ENCODE measurements around the gene KRT40.

The KRT40 gene

DNA sequence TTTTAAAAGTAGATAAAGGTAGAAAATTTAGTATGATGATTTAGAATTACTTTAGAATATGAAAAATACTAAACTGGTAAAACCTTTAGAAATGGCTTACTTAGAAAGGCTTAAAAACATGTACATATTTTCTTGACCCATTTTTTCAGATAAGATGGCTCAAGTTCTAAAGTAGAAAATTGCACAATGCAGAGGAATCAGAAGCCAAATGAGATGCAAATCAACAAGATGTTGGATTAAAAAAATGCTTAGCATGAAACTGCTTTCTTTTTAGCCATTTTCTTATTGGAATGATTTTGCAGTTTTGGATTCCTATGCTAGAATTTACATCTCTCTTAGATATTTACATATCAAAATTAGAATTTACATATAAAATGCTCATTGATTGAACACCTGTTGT is 26.3 kb upstream of the KRT40 start:
- TF ChIP-seq CTCF (IDR thresholded peaks at IDR 0.05; ENCODE audit: control insufficient read depth, insufficient read depth, low read depth, low read length, missing control alignments): no peak
- no peak for DNase-seq (ENCODE audit: low read depth)
- no peak overlapping the region for H3K4me3 ChIP-seq (ENCODE audit: control insufficient read depth, low read depth, low read length)

GRCh38 chr17:41009936-41010335 is 25.8 kb upstream of the KRT40 start:
- no peak overlapping the region for H3K4me3 ChIP-seq (ENCODE audit: control insufficient read depth, low read depth, low read length)
- DNase-seq (ENCODE audit: low read depth): no peak
- TF ChIP-seq CTCF (IDR thresholded peaks at IDR 0.05; ENCODE audit: control insufficient read depth, insufficient read depth, low read depth, low read length, missing control alignments): no peak

DNA sequence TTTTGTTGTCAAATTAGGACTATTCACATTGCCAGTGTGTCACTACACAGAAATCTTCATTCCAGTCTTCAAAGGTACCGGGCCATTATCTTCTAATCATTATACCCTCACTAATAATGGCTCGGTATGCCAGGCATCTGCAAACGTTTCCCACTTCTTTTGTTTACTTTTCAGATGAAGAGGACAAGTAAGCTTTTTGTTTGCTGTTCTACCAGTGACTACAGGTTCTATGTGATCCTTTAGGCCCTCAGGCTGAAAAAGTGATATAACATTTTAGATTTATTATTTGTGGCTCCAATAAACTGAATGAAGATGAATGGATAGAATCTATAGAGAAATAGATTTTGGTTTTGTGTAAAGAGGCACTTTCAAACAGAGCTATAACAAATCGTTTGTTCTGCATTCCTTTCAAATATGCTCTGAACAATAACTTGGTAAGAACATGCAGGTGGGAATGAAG is 25.2 kb upstream of the KRT40 start:
- TF ChIP-seq CTCF (IDR thresholded peaks at IDR 0.05; ENCODE audit: control insufficient read depth, insufficient read depth, low read depth, low read length, missing control alignments): no peak
- no peak for DNase-seq (ENCODE audit: low read depth)

DNA sequence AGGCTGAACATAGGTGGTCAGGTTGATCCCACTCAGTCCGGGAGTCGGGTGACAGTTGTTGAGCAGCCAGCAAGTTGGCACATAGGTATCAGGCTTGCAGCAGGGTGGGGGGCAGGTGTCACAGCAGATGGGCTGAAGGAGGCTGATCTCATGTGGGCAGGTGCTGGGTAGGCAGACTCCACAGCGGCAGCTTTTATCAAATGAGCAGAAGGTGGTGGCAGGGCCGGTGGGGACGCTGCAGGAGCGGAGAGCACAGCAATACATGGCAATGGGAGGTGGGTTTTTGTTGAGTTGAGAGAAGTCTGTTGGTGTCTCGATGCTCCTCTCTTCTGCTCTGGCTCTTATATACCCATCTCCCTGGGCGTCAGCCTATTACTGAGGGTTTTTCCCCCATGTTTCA is 24.7 kb upstream of the KRT40 start, which contains the start of gene KRTAP3-1:
Gene KRTAP3-1 (minus strand): TSS at position 318 of the 400 bp plus-strand sequence. CDS start 54 bp downstream, at position 264.
- DNase-seq (ENCODE audit: low read depth): no peak
- no peak for TF ChIP-seq CTCF (IDR thresholded peaks at IDR 0.05; ENCODE audit: control insufficient read depth, insufficient read depth, low read depth, low read length, missing control alignments)
- no peak within 1 kb of the TSS for H3K4me3 ChIP-seq (ENCODE audit: control insufficient read depth, low read depth, low read length)

More for the DNA sequence above, 25.2 kb upstream of the KRT40 start:
- no peak overlapping the region for H3K4me3 ChIP-seq (ENCODE audit: control insufficient read depth, low read depth, low read length)

DNA sequence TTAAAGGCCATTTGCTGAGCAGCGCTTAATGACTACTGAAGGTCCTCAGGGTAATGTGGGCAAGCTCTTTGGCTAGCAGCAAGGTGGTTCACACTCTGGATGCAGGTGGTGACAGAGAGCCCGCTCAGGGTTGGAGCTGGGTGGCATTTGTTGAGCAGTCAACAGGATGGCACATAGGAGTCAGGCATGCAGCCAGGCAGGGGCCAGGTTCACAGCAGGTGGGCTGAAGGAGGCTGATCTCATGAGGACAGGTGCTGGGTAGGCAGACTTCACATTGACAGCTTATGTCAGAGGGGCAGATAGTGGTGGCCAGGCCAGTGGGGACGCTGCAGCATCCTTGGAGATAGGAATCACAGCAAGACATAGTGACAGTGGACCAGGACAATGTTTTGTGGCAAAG is 20.3 kb upstream of the KRT40 start:
- no peak for TF ChIP-seq CTCF (IDR thresholded peaks at IDR 0.05; ENCODE audit: control insufficient read depth, insufficient read depth, low read depth, low read length, missing control alignments)
- H3K4me3 ChIP-seq (ENCODE audit: control insufficient read depth, low read depth, low read length): no peak overlapping the region
- no peak for DNase-seq (ENCODE audit: low read depth)

DNA sequence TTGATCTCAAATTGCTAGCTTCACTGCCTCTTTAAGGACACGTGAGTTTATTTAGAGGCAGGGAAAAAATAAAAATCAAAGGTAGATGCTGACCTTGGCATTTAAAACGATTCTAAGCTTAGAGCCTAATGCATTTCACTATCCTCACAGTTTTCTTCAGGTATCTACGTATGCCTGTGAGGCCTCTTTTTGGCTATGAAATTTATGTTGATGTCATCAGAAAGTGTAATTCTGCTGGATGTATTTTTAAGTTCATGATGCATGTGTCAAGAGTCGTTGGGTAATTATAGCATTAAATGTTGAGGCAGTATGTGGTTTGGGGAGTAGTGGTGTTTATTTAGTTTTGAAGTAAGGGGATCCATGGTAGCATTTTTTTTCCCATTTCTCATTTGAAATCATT is 19.8 kb upstream of the KRT40 start:
- H3K4me3 ChIP-seq (ENCODE audit: control insufficient read depth, low read depth, low read length): no peak overlapping the region
- TF ChIP-seq CTCF (IDR thresholded peaks at IDR 0.05; ENCODE audit: control insufficient read depth, insufficient read depth, low read depth, low read length, missing control alignments): no peak

DNA sequence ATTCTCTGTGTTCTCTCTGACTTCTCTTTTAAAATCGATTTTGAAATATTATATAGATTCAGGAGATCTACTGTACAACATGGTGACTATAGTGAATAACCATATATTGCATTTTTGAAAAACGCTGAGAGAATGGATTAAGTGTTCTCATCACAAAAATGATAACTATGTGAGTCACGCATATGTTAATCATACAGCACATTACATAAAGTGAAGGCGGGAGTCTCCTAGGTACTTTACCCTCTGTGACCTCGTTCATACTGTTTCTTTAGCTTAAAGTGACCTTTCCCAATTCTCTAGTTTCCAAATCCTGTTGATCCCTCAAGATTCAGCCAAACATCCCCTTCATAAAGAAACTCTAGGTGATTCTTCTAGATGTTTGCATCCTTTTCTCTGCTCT is 18.7 kb upstream of the KRT40 start:
- no peak for DNase-seq (ENCODE audit: low read depth)
- TF ChIP-seq CTCF (IDR thresholded peaks at IDR 0.05; ENCODE audit: control insufficient read depth, insufficient read depth, low read depth, low read length, missing control alignments): no peak
- no peak overlapping the region for H3K4me3 ChIP-seq (ENCODE audit: control insufficient read depth, low read depth, low read length)

More for the DNA sequence above, 19.8 kb upstream of the KRT40 start:
- no peak for DNase-seq (ENCODE audit: low read depth)

Data from AG09309 (cell line).